ENCODE data around the gene KRTAP13-3.

Gene KRTAP13-3

GRCh38 chr21:30425826-30426225 is at the start of gene KRTAP13-3:
Gene KRTAP13-3 (minus strand): TSS chr21:30425926. CDS start chr21:30425912, 14 bp downstream.
- no peak for ATAC-seq
- TF ChIP-seq ISL1 (CRISPR knock-in tag; IDR thresholded peaks at IDR 0.05) (no peak), ZFP30 (CRISPR knock-in tag; IDR thresholded peaks at IDR 0.05) (no peak), TSHZ2 (CRISPR knock-in tag; IDR thresholded peaks at IDR 0.05) (no peak), ESRRG (CRISPR knock-in tag; IDR thresholded peaks at IDR 0.05) (no peak), ZC3H10 (CRISPR knock-in tag; IDR thresholded peaks at IDR 0.05) (no peak), PATZ1 (CRISPR knock-in tag; IDR thresholded peaks at IDR 0.05; ENCODE audit: borderline replicate concordance) (no peak), CSRNP3 (CRISPR knock-in tag; IDR thresholded peaks at IDR 0.05) (no peak), BACH2 (CRISPR knock-in tag; IDR thresholded peaks at IDR 0.05; ENCODE audit: borderline replicate concordance) (no peak), ZNF70 (CRISPR knock-in tag; IDR thresholded peaks at IDR 0.05) (no peak), ARNTL (CRISPR knock-in tag; IDR thresholded peaks at IDR 0.05; ENCODE audit: borderline replicate concordance, low read depth) (no peak), CREB5 (CRISPR knock-in tag; IDR thresholded peaks at IDR 0.05; ENCODE audit: low read depth) (no peak), RARB (CRISPR knock-in tag; IDR thresholded peaks at IDR 0.05) (no peak), POU6F1 (CRISPR knock-in tag; IDR thresholded peaks at IDR 0.05; ENCODE audit: borderline replicate concordance, low read depth) (no peak)

GRCh38 chr21:30468900-30469714 is 43.4 kb upstream of the KRTAP13-3 start:
- TF ChIP-seq TOX (CRISPR knock-in tag; IDR thresholded peaks at IDR 0.05; ENCODE audit: borderline replicate concordance) (no peak), RARB (CRISPR knock-in tag; IDR thresholded peaks at IDR 0.05) (no peak)
- ATAC-seq: no peak

- TF ChIP-seq CREB5 (CRISPR knock-in tag; IDR thresholded peaks at IDR 0.05; ENCODE audit: low read depth) (no peak), OSR1 (CRISPR knock-in tag; IDR thresholded peaks at IDR 0.05) (no peak), ISL1 (CRISPR knock-in tag; IDR thresholded peaks at IDR 0.05) (no peak)
- ATAC-seq: peak; percentile 22; the same call in 1 of the 3 replicates
These were observed 38.0 kb upstream of the KRTAP13-3 start for GRCh38 chr21:30463713-30464112.

GRCh38 chr21:30448514-30448913 is 22.8 kb upstream of the KRTAP13-3 start:
- no peak for ATAC-seq
- TF ChIP-seq TCF4 (CRISPR knock-in tag; IDR thresholded peaks at IDR 0.05; ENCODE audit: borderline replicate concordance) (no peak), SNAI2 (CRISPR knock-in tag; IDR thresholded peaks at IDR 0.05) (no peak), CSRNP3 (CRISPR knock-in tag; IDR thresholded peaks at IDR 0.05) (no peak), POU6F1 (CRISPR knock-in tag; IDR thresholded peaks at IDR 0.05; ENCODE audit: borderline replicate concordance, low read depth) (no peak), ARNTL (CRISPR knock-in tag; IDR thresholded peaks at IDR 0.05; ENCODE audit: borderline replicate concordance, low read depth) (no peak), PATZ1 (CRISPR knock-in tag; IDR thresholded peaks at IDR 0.05; ENCODE audit: borderline replicate concordance) (no peak), ZFP30 (CRISPR knock-in tag; IDR thresholded peaks at IDR 0.05) (no peak), ZC3H10 (CRISPR knock-in tag; IDR thresholded peaks at IDR 0.05) (no peak)
